Renal cortical epithelial cell (primary cell): ENCODE results near the gene ARHGEF19. TPM values are rescaled to one million over a fixed set of nuclear protein-coding genes. Genes with fewer than 3 reads are reported as not detected.
"Not testable (repeated sequence)": the region's sequence is repeated elsewhere in the genome, so short reads cannot be mapped to it uniquely, and the experiment has no call there.

Experiments used
- DNase-seq: peaks from one replicate; pipeline ENCODE4 v3.0.0-alpha.2; 2011; ENCODE audit warnings: low read depth
- total RNA-seq: library from RNA; depleted of rRNA; stranded (reverse); fragments of >200 nt; gene quantifications from 2 replicates; pipeline ENCODE4 v1.2.3, GENCODE V29; 2014

Gene ARHGEF19
- total RNA-seq, 1 donor from 2014 or later = 3.3 TPM

DNA sequence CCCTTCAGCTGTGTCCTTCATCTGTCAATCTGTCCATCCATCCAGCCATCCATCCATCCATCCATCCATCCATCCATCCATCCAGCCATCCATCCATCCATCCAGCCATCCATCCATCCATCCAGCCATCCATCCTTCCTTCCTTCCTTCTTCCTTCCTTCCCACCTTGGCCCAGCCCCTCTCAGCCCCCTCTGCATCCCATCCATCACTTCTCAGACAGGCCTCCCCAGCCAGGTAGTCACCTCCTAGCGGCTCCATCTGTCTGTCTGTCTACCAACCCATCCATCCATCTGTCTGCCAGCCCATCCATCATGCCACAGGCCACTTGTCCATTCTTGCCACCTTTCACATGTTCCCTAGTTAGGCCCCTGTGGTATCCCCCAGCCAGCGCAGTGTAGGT is 46.3 kb downstream of the ARHGEF19 start:
- DNase-seq = no peak

DNA sequence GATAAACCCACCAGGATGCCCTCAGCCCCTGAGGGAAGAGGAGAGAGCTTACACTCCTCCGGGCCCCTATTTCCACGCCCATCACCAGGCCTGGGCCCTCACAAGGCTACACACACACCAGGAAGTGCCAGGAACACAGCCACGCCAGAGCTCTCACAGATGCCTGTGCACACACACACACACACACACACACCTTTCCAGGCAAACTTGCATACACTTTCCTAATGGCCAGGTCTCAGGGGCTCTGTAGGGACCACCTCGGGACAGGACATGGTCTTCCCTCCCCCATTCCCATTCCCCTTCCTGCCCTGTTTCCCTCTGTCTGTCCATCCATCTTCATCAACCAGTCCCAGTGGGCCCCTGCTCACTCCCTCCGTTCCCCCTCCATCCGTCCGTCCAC is 46.9 kb downstream of the ARHGEF19 start:
- no peak for DNase-seq

DNA sequence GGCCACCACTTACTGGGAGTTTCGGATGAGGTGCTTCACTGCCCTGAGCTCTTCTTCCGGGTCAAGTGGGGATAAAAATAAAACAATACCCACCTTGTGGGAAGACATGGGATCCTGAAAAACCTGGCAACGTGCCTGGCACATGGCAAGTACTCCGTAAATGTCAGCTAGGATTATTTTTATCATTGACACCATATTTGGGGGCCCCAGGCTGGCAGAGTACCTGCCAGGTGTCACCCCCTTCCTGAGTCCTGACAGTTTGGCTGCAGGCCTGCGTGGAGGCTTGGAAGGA is 47.4 kb downstream of the ARHGEF19 start:
- DNase-seq = no peak

DNA sequence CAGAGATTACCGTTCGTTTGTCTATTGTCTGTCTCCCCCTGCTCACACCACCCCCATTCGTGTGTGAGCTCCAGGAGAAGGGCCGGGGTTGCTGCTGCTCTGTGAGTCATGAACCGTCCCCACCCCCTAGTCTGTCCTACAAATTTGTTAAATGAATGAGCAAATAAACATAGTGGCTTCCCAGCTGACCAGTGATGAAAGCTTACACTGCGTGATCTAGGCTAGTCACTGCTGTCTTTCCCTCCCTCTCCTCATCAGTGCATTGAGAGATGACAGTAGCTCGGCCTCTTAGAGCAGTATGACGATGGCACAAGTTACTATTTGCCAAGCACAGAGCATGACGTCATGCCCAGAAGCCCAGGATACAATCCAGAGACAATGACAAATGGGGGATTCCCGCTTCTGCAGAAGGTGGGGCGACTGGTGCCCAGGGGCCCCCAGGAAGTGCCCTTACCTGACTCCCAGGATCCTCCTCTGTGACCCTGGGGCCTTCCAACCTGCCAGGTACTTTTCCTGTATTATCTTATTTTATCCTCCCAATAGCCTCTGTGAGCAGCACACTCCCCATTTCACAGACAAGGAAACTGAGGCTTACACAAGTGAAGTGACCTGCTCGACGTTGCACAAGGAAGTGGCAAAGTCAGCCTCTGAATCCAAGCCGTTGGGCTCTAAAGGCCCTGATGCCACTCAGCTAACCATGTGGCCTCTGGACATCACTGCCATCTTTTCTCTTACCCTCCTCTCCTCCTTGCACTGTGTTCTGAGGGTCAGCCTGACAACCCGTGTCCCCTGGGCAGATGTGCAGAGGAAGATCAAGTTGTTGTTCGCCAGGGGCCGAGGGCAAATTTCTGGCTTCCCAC is 48.0 kb downstream of the ARHGEF19 start:
- DNase-seq = peak; percentile 97

DNA sequence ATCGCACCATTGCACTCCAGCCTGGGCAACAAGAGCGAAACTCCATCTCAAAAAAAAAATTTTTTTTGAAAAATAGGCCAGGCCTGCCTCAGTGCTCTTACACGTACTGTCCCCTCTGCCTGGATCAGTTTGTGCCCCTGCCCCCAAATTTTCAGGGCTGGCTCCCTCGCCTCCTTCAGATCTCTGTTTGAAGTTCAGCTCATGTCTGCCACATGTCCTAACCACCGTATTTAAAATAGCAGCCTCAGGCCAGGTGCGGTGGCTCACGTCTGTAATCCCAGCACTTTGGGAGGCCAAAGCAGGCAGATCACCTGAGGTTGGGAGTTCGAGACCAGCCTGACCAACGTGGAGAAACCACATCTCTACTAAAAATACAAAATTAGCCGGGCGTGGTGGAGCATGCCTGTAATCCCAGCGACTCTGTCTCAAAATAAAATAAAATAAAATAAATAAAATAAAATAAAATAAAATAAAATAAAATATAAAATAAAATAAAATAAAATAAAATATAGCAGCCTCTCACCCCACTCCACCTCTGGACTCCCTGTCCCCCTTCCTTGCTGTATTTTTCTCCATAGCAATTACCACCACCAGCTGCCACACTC is 48.7 kb downstream of the ARHGEF19 start:
- DNase-seq = not testable (repeated sequence)

DNA sequence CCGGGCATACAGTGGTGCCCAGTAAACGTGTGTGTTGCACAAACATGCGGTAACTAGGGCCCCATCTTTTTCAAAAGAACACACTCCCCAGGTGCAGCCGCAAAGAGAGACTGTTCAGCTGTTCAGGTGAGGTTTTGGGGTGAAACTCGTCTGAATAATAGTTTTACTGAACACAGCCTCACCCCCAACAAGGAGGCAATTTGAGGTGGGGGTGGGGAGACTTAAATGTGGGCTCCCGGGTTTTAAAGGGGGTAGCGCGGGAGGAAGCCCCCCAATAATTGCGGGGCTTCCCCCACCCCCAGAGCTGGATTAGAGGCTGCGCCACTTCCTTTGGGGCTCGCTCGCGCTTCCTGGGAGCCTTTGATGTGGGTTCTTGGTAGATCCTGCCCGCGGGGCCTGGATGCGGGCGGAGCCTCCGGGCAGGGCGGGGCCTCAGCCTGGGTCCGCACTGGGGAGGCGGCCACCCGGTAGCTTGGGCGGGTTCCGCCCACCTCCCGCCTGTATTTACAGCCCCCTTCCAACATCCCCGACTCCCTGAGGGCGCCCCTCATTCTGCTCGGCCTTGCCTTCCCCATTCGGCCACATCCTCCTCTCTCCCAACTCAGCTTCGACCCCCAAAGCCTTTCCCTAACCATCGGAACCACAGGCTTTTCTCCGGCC is 50.2 kb downstream of the ARHGEF19 start:
- no peak for DNase-seq

DNA sequence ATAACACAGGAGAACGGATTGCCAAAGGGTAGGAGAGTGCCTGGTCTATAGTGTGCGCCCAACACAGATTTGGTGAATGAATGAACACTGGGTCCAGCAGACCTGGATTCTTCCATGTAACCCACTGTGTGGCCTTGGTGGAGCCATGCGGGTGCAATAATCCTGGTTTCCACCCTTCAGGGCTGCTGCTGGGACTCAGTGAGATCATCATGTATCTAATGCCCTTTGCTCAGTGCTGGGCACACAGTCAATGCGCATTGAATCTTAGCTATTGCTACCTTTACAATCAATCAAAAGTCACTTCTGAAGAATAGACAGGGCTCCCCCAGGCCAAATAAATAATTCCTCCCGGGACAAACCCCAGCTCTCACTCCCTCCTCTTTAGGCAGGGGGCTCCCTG is 50.7 kb downstream of the ARHGEF19 start:
- no peak for DNase-seq

DNA sequence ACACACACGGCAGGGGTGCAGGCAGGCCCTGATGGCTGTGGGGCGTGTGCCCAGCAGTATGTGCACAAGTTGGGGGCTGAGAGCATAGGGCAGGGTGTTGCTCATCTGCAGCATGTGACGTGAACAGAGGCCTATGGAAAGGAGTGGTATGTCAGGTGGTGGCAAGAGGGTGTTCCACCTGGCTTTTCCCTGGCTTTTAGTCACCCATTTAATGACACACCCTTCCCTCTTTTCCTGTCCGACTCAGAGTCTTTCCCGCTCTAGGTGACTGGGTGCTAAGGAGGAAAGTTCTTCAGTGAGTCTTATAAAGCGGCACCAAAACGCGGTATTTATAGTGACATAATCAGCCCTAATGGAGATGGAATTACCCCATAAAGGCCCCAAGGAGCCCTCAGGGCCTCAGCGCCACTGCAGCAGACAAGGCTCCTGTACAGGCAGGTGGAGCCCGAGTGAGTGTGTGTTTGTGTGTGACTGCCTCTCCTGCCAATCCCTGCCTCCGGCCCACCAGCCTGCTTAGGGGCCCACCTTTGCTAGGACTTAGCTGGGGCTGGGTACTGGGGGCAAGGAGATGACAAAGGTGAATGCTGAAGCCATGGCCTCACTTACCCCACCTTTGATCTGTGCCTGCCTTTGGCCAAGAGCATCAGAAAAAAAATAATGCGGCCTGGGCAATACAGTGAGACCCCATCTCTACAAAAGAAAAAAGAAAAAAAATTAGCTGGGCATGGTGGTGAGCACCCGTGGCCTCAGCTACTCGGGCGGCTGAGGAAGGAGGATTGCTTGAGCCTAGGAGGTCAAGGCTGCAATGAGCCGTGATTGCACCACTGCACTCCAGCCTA is 53.2 kb downstream of the ARHGEF19 start:
- peak; percentile 81 for DNase-seq

DNA sequence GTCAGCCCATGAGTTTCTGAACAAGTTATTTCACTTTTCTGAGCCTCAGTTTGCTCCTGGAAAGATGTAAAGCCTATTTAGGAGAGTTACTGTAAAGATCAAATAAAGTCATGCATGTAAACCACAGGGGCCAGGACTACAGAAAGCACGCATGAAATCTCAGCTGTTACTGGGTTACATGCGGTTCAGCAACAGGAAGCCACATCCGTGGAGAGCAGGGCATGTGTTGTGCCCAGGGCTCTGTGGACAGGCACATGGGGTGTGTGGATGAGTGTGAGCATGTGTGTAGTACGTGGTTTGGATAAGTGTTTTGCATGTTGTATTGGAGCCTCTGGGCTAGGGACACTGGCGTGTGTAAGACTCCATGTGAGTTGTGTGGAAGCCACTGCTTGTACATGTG is 54.4 kb downstream of the ARHGEF19 start:
- no peak for DNase-seq

DNA sequence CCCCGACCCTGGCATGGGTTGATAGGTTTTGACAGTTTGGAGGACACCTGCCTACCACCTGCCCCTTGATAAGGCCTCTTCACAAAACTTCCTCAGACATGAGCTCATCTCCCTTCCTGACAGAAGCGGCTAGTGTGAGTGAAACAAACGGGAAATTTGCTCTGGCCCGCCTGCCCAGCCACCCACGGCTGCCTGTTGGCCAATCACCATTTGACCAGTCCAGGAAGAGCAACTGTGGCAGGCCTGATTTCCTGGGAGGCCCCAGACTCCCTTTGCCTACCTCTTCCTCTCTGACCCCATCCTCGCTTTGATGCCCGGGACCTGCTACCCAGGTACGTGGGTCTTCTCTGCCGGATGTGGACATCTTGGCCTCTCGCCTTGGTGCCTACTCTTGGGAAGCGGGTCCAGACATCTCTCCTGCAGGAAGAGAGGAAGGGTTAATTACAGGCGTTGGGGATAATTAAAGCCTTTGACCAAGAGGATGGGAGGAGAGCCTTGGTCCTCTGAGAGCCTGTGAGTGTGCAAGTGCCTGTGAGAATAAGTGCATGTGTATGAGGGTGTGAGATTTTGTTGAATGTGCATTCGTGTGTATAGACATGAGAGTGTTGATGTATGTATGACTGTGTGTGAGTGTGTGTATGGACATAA is 55.5 kb downstream of the ARHGEF19 start:
- DNase-seq = peak; percentile 68

DNA sequence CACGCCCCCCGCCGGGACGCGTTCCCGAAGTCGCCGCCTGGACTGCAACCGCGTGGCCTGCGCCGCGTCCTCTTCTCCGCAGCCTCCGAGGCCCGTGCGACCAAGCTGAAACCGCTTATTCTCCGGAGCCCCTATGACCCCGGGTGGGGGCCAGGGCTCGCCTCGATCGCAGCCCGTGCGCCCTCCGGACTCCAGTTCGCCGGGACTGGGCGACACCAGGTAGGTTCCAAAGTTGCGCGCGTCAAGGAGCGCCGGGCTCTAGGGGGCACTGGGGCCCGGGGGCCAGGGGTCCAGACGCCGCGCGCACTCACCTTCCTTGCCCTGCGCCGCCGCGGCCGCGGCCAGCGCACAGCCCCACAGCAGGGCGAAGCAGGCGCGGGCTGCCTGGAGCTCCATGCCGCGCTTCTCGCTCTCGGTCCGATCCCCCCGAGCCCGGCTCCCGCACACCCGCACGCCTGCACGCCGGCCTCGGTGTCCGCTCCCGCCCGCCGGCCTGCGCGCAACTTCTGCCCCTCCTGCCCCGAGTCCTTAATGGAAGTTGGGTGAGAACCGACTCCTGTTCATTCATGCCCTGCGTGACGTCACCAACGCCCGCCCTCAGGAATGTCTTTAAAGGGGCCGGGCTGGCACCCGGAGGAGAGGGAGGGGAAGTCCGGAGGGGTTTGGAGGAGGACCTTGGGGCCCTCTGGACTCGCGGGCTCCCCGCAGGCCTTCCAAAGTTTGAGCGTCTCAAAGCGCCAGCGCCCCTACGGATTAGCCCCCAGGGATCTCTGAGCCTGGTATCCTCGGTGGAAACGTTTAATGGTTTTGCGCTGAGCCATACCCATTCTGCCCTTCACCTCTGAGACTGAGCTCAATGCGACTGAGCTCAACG is 56.7 kb downstream of the ARHGEF19 start, which contains the start of gene EPHA2:
EPHA2 (minus strand) TSS at position 533 of the 874 bp plus-strand sequence; CDS start at position 396, 137 bp downstream.
- peak; percentile 86 for DNase-seq

DNA sequence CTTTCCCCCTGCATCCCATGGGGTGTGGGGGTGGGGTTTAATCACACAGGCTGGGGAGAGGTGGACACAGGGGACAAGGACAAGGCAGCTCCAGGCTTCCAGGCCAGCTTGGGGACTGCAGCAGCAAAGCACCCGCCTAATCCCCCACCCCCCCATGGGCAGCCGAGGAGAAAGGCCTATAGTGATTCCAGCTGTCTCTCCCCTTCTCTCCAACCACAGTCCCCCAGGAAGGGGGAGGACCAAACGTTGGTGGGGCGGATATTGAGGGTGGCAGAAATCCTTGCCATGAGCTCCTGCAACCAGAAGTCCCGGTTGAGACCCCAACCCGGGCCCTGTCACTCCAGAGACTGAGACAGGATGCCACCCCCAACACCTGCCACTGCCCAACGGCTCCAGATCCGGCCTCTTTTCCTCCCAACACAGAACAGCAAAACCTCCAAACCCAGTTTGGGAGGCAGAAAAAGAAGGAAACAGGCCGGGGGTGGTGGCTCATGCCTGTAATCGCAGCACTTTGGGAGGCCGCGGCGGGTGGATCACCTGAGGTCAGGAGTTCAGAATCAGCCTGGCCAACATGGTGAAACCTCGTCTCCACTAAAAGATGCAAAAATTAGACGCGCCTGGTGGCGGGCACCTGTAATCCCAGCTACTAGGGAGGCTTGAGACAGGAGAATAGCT is 58.3 kb downstream of the ARHGEF19 start:
- no peak for DNase-seq

DNA sequence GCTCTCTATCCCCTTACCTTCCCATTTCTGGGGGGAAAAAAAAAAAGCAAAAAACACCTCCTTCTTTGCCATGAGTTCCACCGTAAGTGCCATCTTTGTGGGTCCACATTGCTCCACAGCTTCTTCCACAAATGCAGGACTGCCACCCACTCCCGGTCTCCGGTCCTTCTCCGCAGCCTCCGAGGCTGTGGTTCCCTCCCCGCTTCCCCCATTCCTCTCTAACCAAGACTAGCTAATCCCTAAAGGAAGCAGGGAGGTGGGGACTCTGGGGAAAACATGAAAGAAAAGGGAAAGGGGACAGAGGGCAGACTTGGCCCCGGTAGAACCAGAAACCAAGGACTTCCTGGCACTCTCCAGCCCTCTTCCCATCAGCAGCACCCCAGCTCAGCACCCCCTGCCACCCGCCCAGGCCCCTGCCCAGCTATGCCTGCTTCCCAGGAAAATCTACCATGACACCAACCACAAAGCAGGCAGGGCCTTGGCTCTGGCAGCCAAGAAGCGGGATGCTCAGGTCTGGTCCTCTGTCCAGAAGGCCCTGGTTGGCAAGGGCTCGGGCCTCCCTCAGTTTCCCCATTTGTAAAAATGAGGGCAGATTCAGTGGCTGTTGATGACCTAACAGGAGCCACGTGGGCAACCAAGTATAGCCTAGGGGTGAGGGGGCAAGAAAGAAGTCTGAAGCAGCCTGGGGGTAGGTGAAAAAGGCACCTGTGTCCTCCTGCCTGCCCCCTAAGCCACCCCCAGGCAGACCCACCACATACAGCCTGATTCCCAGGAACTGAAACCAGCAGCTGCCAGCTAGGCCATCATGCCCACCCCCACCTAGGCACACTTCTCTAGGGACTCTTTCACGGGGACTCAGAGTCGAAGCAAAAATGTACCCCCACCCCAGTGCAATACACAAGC is 59.1 kb downstream of the ARHGEF19 start:
- no peak for DNase-seq

DNA sequence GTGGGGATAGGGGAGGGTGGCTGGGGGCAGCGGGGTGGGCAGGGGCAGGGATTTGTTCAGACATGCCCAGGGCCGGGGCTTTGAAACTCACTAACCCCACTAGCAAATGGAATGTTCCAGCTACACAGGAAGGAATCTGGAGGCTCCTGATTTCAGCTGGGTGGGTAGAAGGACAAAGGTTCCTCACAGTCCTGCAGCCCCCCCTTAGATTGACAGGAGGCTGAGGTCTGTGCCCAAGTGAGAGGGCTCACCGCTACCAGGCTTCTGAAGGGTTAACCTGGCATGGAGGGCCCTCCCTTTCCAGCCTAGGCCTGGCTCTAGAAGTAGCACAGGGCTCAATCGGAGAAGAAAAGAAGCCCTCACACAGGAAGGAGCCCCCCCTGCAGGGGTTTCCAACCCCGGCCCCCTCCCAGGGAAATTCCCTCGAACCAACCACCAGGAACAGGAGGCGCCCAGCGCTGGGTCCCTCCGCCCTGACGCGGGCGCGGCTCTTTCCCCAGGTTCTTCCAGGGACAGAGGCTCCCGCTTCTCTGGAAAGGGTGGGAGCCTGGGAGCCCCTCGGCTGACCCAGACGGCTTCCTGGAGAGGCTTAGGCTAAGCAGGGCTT is 59.9 kb downstream of the ARHGEF19 start:
- DNase-seq = peak; percentile 61

DNA sequence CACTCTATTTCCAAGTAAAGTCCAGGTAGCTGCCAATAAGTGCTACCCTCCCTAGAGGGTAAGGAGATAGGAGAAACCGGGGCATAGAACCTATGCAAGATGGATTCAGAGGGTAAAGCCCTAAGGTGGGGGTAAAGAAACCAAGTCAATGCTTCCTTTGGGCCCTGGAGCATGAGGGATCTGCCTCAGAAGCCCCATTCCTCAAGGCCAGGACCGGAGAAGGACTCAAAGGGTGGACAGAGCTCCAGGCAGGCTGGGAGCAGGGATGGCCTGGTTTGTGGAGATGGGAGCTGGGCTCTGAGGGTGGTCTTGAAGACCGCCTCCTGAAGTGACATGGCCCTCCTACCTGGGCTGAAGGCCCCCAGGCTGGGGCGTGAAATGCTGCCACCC is 60.5 kb downstream of the ARHGEF19 start:
- no peak for DNase-seq

DNA sequence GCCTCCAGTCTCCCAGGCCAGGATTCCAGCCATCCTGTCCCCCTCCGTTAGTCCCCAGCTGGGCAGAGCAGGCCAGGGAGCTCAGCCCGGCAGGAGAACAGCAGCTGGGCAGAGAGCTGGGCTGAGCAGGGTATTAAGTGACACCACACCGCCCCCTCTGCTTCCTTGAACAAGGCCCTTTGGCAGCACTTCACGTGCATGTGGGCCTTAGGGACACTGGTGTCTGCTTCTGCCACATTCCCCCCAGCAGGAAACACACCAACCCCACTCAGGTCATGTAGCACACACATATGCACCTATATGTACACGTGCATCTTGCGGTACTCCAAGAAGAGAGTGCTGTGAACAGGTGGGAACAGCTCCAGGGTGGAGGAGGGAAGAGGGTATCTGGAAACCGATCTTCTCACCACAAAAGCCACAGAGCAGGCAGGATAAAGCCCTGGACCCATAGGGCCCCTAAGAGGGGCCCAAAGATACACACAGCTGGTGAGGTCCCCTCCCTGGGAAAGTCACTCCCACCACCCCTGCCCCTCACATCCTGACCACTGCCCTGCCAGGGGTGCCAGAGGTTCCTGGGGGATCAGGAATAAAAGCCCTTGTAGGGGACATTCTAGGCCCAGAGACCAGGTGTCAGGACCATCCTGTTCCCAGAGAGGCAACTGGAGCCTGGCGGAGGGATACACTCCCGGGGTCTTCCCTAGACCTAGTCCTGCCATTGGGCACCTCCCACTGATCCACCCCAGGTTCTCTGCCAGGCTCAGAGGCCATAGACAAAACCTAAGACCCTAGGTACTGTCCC is 61.1 kb downstream of the ARHGEF19 start:
- DNase-seq = no peak

DNA sequence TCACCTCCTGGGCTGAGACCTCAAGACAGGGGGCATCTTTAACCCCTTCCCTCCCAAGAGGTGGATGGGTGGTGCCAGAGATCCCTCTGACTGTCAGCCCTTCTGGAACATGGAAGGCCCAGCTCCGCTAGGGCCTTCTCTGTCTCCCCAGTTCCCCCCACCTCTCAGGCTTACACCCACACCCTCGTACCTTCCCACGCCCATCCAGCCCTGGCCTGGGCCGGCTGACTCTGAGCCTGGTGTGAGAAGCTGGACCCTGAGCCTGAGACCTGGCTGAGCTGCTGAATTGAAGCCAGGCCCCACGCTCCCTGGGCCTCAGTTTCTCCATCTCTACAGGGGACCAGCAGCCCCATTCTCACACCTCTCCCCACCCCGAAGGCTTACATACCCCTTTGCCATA is 61.9 kb downstream of the ARHGEF19 start:
- DNase-seq = no peak
